SK-N-MC (cell line): Measurements from ENCODE around the gene EMP2.

Source experiments
- DNase-seq: peaks from one replicate; pipeline ENCODE4 v3.0.0-alpha.2; 2011; ENCODE audit warnings: low read depth, low spot score
- H3K27ac ChIP-seq: fragments of 200-600 bp; sonication (generic); 2 replicates; pipeline ENCODE4 v1.5.1; 2016; ENCODE audit warnings: mixed run types
- H3K36me3 ChIP-seq: fragments of 200-600 bp; sonication (generic); 2 replicates; pipeline ENCODE4 v1.6.1; 2017; ENCODE audit warnings: antibody characterized with exemption, low read length, mixed read lengths; ENCODE audit not compliant: insufficient read depth
- H3K4me3 ChIP-seq: fragments of 200-600 bp; sonication (generic); 2 replicates; pipeline ENCODE4 v1.5.1; 2016
- H3K9ac ChIP-seq: fragments of 200-600 bp; sonication (generic); 2 replicates; pipeline ENCODE4 v1.8.0; 2017; ENCODE audit warnings: mixed run types, mixed read lengths; ENCODE audit not compliant: insufficient read length
- H3K9me3 ChIP-seq: fragments of 200-600 bp; sonication (generic); 2 replicates; pipeline ENCODE4 v1.6.1; 2017; ENCODE audit warnings: low read depth, mild to moderate bottlenecking, antibody characterized with exemption, low read length, moderate library complexity, mixed read lengths
- EZH2 ChIP-seq: fragments of 200-600 bp; sonication (generic); IDR thresholded peaks from one replicate; pipeline ENCODE4 v1.6.1; 2017; ENCODE audit warnings: antibody characterized with exemption
- FOXP2 ChIP-seq: optimal IDR thresholded peaks from 2 replicates; pipeline ENCODE3; 2011; ENCODE audit warnings: mild to moderate bottlenecking, moderate library complexity; ENCODE audit not compliant: insufficient read depth; ENCODE audit errors: extremely low read length, control extremely low read depth
- POLR2AphosphoS5 ChIP-seq: IDR thresholded peaks from 2 replicates; pipeline ENCODE4 v1.6.1; 2012; ENCODE audit warnings: mild to moderate bottlenecking, low read depth, low read length, borderline replicate concordance

EMP2 gene

GRCh38 chr16:10600782-10601443 lies 20.5 kb upstream of the EMP2 start:
- Histone ChIP-seq H3K36me3 (no peaks in the 10 kb centered on the region), H3K9me3 (no peaks in the 10 kb centered on the region), H3K9ac (no peak overlapping the region), H3K27ac (no peak overlapping the region), H3K4me3 (no peak overlapping the region)
- DNase-seq, result no peak
- TF ChIP-seq FOXP2 (no peak), POLR2AphosphoS5 (no peak), EZH2 (no peak)

- no peak for DNase-seq
- Histone ChIP-seq H3K9ac (no peak overlapping the region), H3K9me3 (no peaks in the 10 kb centered on the region), H3K36me3 (no peaks in the 10 kb centered on the region), H3K4me3 (no peak overlapping the region), H3K27ac (no peak overlapping the region)
- TF ChIP-seq EZH2 (no peak), POLR2AphosphoS5 (no peak), FOXP2 (no peak)
These were observed 19.2 kb upstream of the EMP2 start for GRCh38 chr16:10599626-10600025.

GRCh38 chr16:10598157-10598556 lies 17.8 kb upstream of the EMP2 start:
- no peak overlapping the region for H3K4me3 ChIP-seq
- DNase-seq, result no peak
- no peak for TF ChIP-seq FOXP2
- TF ChIP-seq POLR2AphosphoS5, result no peak
- TF ChIP-seq EZH2, result no peak
- H3K9ac ChIP-seq, result no peak overlapping the region
- H3K36me3 ChIP-seq, result no peaks in the 10 kb centered on the region
- no peaks in the 10 kb centered on the region for H3K9me3 ChIP-seq
- H3K27ac ChIP-seq, result no peak overlapping the region

GRCh38 chr16:10597187-10597601 lies 16.8 kb upstream of the EMP2 start:
- no peak overlapping the region for H3K4me3 ChIP-seq
- no peak for DNase-seq
- no peak overlapping the region for H3K27ac ChIP-seq
- TF ChIP-seq EZH2 (no peak), FOXP2 (no peak), POLR2AphosphoS5 (no peak)
- no peaks in the 10 kb centered on the region for H3K36me3 ChIP-seq
- H3K9me3 ChIP-seq, result no peaks in the 10 kb centered on the region
- H3K9ac ChIP-seq, result no peak overlapping the region

- Histone ChIP-seq H3K4me3 (no peak overlapping the region), H3K36me3 (no peaks in the 10 kb centered on the region), H3K27ac (no peak overlapping the region), H3K9ac (no peak overlapping the region), H3K9me3 (no peaks in the 10 kb centered on the region)
- no peak for DNase-seq
- TF ChIP-seq FOXP2, result no peak
- no peak for TF ChIP-seq EZH2
- TF ChIP-seq POLR2AphosphoS5, result no peak
These were observed 14.0 kb upstream of the EMP2 start for GRCh38 chr16:10594312-10594950.

- H3K27ac ChIP-seq, result no peak overlapping the region
- DNase-seq, result no peak
- no peak overlapping the region for H3K9ac ChIP-seq
- no peaks in the 10 kb centered on the region for H3K9me3 ChIP-seq
- H3K36me3 ChIP-seq, result no peaks in the 10 kb centered on the region
- no peak overlapping the region for H3K4me3 ChIP-seq
- TF ChIP-seq EZH2 (no peak), POLR2AphosphoS5 (no peak), FOXP2 (no peak)
These were observed 12.2 kb upstream of the EMP2 start for GRCh38 chr16:10592611-10593010.

- no peak for DNase-seq
- no peaks in the 10 kb centered on the region for H3K36me3 ChIP-seq
- H3K4me3 ChIP-seq, result no peak overlapping the region
- TF ChIP-seq EZH2, result no peak
- no peak for TF ChIP-seq POLR2AphosphoS5
- TF ChIP-seq FOXP2, result no peak
- no peaks in the 10 kb centered on the region for H3K9me3 ChIP-seq
- H3K9ac ChIP-seq, result no peak overlapping the region
- H3K27ac ChIP-seq, result no peak overlapping the region
These were observed 9.9 kb upstream of the EMP2 start for GRCh38 chr16:10590342-10590741.

- H3K27ac ChIP-seq, result no peak overlapping the region
- no peak for DNase-seq
- no peak overlapping the region for H3K9ac ChIP-seq
- H3K36me3 ChIP-seq, result no peaks in the 10 kb centered on the region
- H3K9me3 ChIP-seq, result no peaks in the 10 kb centered on the region
- TF ChIP-seq EZH2 (no peak), POLR2AphosphoS5 (no peak), FOXP2 (no peak)
- no peak overlapping the region for H3K4me3 ChIP-seq
These were observed 8.7 kb upstream of the EMP2 start for GRCh38 chr16:10589109-10589508.

- no peak for TF ChIP-seq POLR2AphosphoS5
- TF ChIP-seq FOXP2, result no peak
- TF ChIP-seq EZH2, result no peak
- Histone ChIP-seq H3K4me3 (no peak overlapping the region), H3K36me3 (no peaks in the 10 kb centered on the region), H3K9me3 (no peaks in the 10 kb centered on the region), H3K9ac (no peak overlapping the region), H3K27ac (no peak overlapping the region)
- no peak for DNase-seq
These were observed 7.2 kb upstream of the EMP2 start for GRCh38 chr16:10587622-10588021.
